Measurements from ENCODE around the gene FOXP1. TPM values are rescaled to one million over a fixed set of nuclear protein-coding genes. Genes with fewer than 3 reads are reported as not detected.

FOXP1 gene
- total RNA-seq, 2 experiments from 2014 or later, result 116 to 131 TPM

DNA sequence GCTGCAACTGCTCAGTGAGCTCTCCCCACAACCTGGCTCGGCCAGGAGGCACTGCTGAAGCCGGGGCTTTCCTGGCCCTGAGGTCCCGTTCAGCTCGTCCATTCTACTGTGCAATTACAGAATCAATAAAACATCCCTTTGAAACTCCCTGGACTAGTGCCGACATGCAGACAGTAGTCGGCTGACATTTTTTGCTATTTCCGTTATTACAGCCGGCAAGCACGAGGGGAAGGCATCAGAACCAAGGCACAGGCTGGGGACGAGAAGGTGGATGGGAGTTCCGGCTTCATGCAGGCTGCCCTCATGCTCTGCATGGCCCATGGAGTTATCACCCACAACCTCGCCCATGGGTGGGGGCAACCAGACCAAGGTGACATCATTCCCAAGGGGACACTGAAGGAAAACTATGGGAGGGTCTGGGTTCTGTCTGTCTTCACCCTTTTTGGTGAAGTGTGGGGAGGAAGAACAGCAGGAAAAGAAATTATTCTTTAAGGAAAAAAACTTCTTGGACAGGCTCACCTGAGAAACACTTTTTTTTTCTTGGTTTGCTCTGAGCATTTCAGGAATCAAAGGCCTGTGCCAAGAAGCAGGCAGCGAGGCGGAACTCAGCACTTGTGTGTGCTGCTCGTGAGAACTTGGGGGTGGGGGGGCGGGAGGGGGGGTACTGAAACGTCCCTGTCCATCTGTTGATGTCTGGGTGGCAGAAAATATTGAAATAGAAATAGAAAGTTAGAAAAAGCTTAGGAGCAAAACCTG is 154.5 kb downstream of the FOXP1 start:
- peaks cover 22% of the 10 kb centered on the region for H3K36me3 Mint-ChIP-seq (ENCODE audit: low read depth)
- peak overlapping the region; percentile 46 for H3K27ac Mint-ChIP-seq
- peaks cover 3% of the 10 kb centered on the region for H3K27me3 Mint-ChIP-seq
- ChIA-PET POLR2A (no interaction called here), CTCF (interaction anchor here (1.1 to 1.6 kb wide), 2 partner anchors 12 kb away, joined by 3 to 4 read pairs; no protein-coding TSS in a partner anchor)
- peaks cover 4% of the 10 kb centered on the region for H3K9me3 Mint-ChIP-seq
- no peak overlapping the region for H3K4me3 Mint-ChIP-seq
- DNase-seq, result no peak
- peaks cover 84% of the 10 kb centered on the region for H3K4me1 Mint-ChIP-seq

DNA sequence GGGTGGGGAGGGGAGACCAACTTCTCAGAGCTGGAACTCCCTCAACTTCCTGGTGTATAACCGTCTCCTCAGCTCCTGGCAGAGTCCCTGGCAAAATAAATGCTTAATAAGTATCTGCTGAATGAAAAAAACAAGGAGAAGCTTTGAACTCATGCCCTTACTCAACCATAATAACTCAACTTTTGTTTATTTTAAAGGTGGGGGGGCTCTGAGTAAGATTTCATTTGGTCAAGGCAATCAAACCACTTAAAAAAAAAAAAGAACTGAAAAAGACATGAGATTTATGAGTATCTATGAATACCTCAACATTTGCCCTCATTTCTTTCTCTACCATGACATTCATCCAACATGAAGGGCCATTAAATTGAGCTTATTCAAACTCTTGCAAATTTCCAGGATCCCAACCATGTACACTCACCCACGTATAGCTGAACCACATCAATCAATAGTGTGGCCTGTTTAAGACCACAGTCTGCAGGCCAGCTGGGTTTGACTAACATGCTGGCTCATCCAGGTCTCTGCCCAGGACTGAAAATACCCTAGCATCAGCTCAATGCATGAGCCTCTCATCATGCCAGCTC is 157.9 kb downstream of the FOXP1 start:
- ChIA-PET POLR2A (no interaction called here), CTCF (interaction anchor here (0.7 to 0.9 kb wide), 4 partner anchors 9 to 300 kb away, joined by 3 to 4 read pairs (median 3); no protein-coding TSS in a partner anchor)
- Mint-ChIP-seq H3K4me1 (peaks cover 80% of the 10 kb centered on the region), H3K27me3 (peaks cover 3% of the 10 kb centered on the region), H3K4me3 (no peak overlapping the region), H3K9me3 (peaks cover 2% of the 10 kb centered on the region), H3K36me3 (ENCODE audit: low read depth) (peaks cover 29% of the 10 kb centered on the region), H3K27ac (no peak overlapping the region)
- DNase-seq, result no peak

DNA sequence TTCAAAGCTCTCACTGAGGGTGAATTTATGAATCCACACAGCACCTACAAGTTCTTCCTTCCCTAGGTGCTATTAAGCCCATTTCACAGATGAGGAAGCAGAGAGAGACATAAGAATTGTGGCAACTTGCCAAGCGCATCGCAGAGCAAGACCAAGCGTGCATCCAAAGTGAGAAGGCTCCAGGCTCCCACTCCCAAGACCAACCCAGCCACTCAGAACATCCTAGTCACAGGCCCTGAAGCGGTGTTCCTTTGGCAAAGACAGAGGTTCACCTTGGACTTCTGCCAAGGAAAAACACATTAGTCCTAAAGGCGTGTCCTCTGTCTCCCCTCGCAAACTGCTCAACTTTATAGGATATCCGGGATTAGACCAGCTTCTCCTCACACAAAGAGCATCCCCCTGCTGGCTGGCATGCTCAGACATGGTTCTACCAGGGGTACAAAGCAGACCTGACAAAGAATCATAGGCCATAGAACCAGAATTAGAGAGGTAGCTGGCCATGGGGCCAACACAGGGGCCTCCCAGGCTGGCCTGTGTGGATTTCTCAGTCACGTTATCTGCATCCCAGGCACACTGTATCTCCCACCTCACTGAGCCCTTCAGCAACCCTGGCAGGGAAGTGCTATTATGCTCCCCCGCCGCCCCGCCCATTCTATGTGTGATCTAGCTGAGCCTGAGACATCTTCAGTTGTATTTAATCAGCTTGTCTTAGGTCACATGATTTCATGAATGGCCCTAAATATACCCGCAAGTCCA is 160.2 kb downstream of the FOXP1 start:
- ChIA-PET CTCF (no interaction called here), POLR2A (no interaction called here)
- Mint-ChIP-seq H3K9me3 (peaks cover 2% of the 10 kb centered on the region), H3K27ac (peak overlapping the region; percentile 89), H3K4me3 (no peak overlapping the region), H3K27me3 (peaks cover 3% of the 10 kb centered on the region), H3K36me3 (ENCODE audit: low read depth) (peaks cover 30% of the 10 kb centered on the region), H3K4me1 (peaks cover 70% of the 10 kb centered on the region)
- DNase-seq, result no peak

DNA sequence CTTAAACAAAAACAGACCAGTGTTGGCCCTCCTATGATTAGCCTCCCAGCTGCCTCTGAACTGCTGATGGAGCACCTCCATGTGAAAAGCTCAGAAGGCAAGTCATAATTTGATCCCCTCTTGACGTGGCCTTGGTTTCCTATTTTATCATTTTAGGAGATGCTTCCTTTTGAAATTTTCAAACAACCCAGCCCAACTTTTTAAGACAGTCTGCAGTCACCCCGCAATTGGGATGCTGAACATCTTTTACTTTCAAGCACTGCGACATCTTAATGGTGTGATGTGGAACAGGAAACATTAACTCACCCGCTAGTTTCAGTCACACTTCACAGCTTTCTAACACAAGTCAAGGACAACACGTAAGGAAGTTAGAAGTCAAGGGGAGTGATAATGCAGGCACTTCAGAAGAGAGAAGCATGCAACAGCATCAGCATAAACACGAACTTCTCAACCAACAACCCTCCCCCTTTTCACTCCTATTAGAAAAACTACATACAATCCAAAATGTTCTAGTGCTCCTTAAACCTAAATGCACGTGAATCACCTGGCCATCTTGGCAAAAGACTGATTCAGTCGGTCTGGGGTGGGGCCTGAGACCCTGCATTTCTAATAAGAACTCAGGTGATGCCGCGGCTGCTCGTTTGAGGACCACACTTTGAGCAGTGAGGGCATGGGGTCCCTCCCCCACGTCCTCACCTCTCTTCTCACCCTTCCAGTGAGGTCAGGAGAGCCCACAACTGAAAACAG is 161.5 kb downstream of the FOXP1 start:
- H3K27ac Mint-ChIP-seq, result peak overlapping the region; percentile 89
- H3K9me3 Mint-ChIP-seq, result peaks cover under 1% of the 10 kb centered on the region
- H3K27me3 Mint-ChIP-seq, result peaks cover under 1% of the 10 kb centered on the region
- ChIA-PET CTCF (interaction anchor here (0.9 to 1.1 kb wide), 2 partner anchors 16 to 22 kb away, joined by 3 read pairs; no protein-coding TSS in a partner anchor), POLR2A (interaction anchor here (0.6 kb wide), 1 partner anchor 9 kb away, joined by 3 read pairs; no protein-coding TSS in a partner anchor)
- peaks cover 29% of the 10 kb centered on the region for H3K36me3 Mint-ChIP-seq (ENCODE audit: low read depth)
- peaks cover 71% of the 10 kb centered on the region for H3K4me1 Mint-ChIP-seq
- H3K4me3 Mint-ChIP-seq, result peak overlapping the region; percentile 11
- peak; percentile 57 for DNase-seq

DNA sequence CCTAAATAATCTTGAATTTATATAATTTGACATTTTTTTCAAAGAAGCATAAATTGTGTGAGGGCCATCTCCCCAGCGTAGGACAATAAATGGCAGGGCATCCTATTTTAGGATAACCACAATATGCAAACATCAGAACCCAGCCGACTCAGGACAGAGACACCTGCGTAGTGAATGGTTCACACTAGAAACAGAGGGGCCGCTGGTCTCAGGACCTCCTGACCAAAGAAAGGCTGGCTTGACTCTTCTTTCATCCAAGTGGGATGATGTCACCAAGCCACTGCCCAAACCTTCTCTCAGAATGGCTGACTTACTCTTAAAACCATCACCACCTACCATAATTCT is 162.1 kb downstream of the FOXP1 start:
- peak overlapping the region; percentile 11 for H3K4me3 Mint-ChIP-seq
- POLR2A ChIA-PET, result interaction anchor here (0.6 kb wide), 1 partner anchor 9 kb away, joined by 3 read pairs; no protein-coding TSS in a partner anchor

DNA sequence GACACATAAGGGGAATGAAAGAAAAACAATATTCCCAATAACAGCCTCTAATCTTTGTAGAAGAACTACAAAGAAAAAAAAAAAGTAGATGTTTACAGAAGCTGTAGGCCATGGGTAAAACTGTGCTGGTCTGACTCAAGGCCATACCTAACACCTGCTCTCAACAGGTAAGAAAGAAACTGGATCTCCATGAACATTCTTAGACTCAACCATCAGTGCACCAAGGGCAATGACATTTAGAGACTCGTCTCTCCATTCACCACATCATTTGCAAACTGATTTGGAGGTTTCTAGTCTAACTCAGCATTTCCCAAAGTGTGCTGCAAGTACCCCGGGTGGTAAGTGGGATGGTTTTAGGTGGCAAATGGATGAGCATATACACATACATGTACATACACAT is 164.2 kb downstream of the FOXP1 start:
- Mint-ChIP-seq H3K4me3 (no peak overlapping the region), H3K36me3 (ENCODE audit: low read depth) (peaks cover 24% of the 10 kb centered on the region), H3K27me3 (no peaks in the 10 kb centered on the region), H3K27ac (no peak overlapping the region), H3K4me1 (peaks cover 77% of the 10 kb centered on the region), H3K9me3 (no peaks in the 10 kb centered on the region)
- ChIA-PET CTCF (no interaction called here), POLR2A (no interaction called here)
- no peak for DNase-seq

More for the DNA sequence above, 162.1 kb downstream of the FOXP1 start:
- H3K36me3 Mint-ChIP-seq (ENCODE audit: low read depth), result peaks cover 28% of the 10 kb centered on the region
- no peaks in the 10 kb centered on the region for H3K9me3 Mint-ChIP-seq
- H3K4me1 Mint-ChIP-seq, result peaks cover 76% of the 10 kb centered on the region
- H3K27ac Mint-ChIP-seq, result peak overlapping the region; percentile 89
- H3K27me3 Mint-ChIP-seq, result no peaks in the 10 kb centered on the region
- no peak for DNase-seq
- CTCF ChIA-PET, result interaction anchor here (0.9 to 1.1 kb wide), 2 partner anchors 16 to 22 kb away, joined by 3 read pairs; no protein-coding TSS in a partner anchor

DNA sequence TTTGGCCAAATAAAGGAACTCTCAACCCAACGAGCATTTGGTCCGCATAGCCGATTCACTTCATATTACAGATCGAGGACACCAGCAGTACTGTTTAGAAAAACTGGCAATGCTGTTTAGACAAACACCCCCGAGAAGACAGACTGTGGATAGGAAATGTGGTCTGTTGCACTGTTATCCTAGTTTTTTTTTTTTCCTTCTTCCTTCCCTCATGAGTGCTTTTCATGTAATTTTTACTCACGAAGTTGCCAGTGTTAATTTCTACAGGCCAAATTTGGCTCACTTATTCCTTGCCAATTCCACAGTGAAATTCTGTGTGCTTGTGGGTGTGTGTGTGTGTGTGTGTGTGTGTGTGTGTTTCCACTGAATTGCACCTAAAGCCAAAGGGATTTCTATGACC is 165.7 kb downstream of the FOXP1 start:
- POLR2A ChIA-PET, result no interaction called here
- Mint-ChIP-seq H3K4me1 (peaks cover 69% of the 10 kb centered on the region), H3K4me3 (no peak overlapping the region), H3K27me3 (no peaks in the 10 kb centered on the region), H3K36me3 (ENCODE audit: low read depth) (peaks cover 17% of the 10 kb centered on the region), H3K9me3 (no peaks in the 10 kb centered on the region), H3K27ac (no peak overlapping the region)
- CTCF ChIA-PET, result interaction anchor here (0.6 to 2.0 kb wide), 5 partner anchors 10 to 472 kb away, joined by 3 to 6 read pairs (median 3); no protein-coding TSS in a partner anchor
- DNase-seq, result no peak

DNA sequence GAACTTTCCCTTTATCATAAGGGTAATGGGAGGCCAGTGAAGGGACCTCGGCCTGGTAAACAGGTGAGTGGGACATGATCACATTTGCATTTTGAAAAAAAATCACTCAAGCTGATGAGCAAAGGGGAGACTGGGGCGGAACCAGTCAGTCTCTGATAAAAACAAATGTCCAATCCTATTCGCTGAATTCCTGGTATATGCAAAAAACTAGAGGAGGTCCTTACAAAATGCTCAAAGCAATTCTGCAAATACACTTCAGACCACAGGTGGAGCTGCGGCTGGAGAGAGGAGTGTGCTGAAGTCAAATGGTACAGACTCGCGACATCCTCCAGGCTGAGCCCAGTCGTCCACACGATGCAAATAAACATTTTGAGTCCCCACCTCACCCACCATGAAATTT is 166.7 kb downstream of the FOXP1 start:
- peak; percentile 33 for DNase-seq
- H3K36me3 Mint-ChIP-seq (ENCODE audit: low read depth), result peaks cover 16% of the 10 kb centered on the region
- H3K27me3 Mint-ChIP-seq, result no peaks in the 10 kb centered on the region
- H3K4me1 Mint-ChIP-seq, result peaks cover 60% of the 10 kb centered on the region
- POLR2A ChIA-PET, result no interaction called here
- peak overlapping the region; percentile 67 for H3K27ac Mint-ChIP-seq
- no peaks in the 10 kb centered on the region for H3K9me3 Mint-ChIP-seq
- CTCF ChIA-PET, result interaction anchor here (0.6 to 2.0 kb wide), 5 partner anchors 11 to 24 kb away, joined by 3 to 6 read pairs (median 3); no protein-coding TSS in a partner anchor
- no peak overlapping the region for H3K4me3 Mint-ChIP-seq

DNA sequence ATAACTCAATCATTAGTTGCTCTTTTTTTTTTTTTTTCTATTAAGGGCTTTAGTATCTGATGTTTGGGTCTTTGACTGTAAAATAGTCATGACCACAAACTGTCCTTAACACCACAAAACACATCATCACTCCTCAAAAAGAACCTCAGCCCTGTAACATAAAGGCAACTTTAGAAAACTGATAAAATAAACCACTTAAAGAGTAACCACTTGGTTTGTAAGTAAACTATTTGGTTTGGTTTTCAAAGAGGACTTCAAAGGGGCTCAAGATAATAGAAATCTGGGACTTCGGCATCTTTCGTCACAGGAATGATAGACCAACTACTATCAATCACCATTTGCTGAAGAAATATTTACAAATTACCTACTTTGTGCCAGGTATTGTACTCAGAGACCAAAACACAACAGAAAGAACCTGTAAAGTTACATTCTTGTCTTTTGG is 167.8 kb downstream of the FOXP1 start:
- no peaks in the 10 kb centered on the region for H3K27me3 Mint-ChIP-seq
- ChIA-PET CTCF (interaction anchor here (0.6 to 1.6 kb wide), 2 partner anchors 14 to 26 kb away, joined by 3 read pairs; no protein-coding TSS in a partner anchor), POLR2A (no interaction called here)
- peaks cover 49% of the 10 kb centered on the region for H3K4me1 Mint-ChIP-seq
- DNase-seq, result no peak
- no peaks in the 10 kb centered on the region for H3K9me3 Mint-ChIP-seq
- H3K27ac Mint-ChIP-seq, result peak overlapping the region; percentile 68
- H3K4me3 Mint-ChIP-seq, result no peak overlapping the region
- H3K36me3 Mint-ChIP-seq (ENCODE audit: low read depth), result peaks cover 13% of the 10 kb centered on the region

DNA sequence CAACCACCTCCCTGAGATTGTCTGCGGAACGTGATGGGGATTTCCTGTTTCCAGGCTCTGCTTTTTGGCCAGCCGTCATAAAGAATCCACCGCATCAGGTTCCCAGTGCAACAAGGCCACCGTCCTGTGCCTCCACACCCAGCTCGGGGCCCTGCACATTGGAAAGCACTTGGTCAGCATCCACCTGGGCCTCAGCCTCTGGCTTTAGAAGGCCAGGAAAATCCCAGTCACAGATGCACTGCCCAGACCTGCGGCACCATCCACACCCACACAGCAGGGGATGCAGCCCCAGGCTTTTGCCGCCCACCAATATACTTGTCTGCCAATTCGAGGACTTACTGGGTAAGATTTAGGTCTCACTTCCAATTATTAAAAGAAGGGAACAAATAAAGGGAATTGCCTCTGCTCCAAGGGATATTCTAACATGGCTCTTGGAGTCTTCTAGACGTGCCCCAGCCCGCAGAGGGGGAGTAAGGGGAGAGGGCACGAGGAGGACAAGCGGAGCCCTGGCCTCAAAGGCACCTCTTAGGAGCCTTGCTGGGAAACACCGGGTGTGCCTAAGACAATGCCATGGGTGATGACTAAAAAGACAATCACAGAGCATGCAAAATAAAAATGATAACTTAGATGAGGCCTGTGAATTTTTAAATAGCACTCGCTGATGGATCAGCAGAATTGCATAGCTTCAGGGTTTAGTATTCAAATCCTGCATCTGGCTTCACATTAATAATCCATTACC is 169.2 kb downstream of the FOXP1 start:
- peaks cover 43% of the 10 kb centered on the region for H3K4me1 Mint-ChIP-seq
- H3K27ac Mint-ChIP-seq, result peak overlapping the region; percentile 13
- no peaks in the 10 kb centered on the region for H3K9me3 Mint-ChIP-seq
- no peak overlapping the region for H3K4me3 Mint-ChIP-seq
- no peak for DNase-seq
- peaks cover 11% of the 10 kb centered on the region for H3K36me3 Mint-ChIP-seq (ENCODE audit: low read depth)
- CTCF ChIA-PET, result interaction anchor here (0.6 kb wide), 1 partner anchor 1568 kb away, joined by 3 read pairs; no protein-coding TSS in a partner anchor
- no peaks in the 10 kb centered on the region for H3K27me3 Mint-ChIP-seq
- POLR2A ChIA-PET, result no interaction called here

DNA sequence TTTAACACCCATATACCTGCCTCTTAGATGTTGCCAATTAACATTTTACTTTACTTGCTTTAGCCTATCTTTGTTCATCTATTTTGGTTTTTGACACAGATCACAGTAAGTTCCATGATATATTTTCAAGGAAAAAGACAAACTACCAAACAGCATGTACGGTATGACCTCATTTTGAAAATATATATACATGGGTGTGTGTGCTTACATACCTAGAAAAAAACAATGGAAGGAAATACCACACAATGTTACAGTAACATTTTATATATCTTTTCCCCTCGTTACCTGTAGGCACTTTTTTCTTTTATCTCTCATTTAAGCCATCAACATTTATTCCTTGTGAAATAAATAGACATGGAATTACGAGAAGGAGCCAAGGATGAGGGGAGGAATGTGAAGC is 170.0 kb downstream of the FOXP1 start:
- no peak overlapping the region for H3K27ac Mint-ChIP-seq
- peaks cover 3% of the 10 kb centered on the region for H3K27me3 Mint-ChIP-seq
- ChIA-PET CTCF (no interaction called here), POLR2A (no interaction called here)
- H3K4me1 Mint-ChIP-seq, result peaks cover 41% of the 10 kb centered on the region
- peaks cover 11% of the 10 kb centered on the region for H3K36me3 Mint-ChIP-seq (ENCODE audit: low read depth)
- no peak for DNase-seq
- H3K4me3 Mint-ChIP-seq, result no peak overlapping the region
- no peaks in the 10 kb centered on the region for H3K9me3 Mint-ChIP-seq

DNA sequence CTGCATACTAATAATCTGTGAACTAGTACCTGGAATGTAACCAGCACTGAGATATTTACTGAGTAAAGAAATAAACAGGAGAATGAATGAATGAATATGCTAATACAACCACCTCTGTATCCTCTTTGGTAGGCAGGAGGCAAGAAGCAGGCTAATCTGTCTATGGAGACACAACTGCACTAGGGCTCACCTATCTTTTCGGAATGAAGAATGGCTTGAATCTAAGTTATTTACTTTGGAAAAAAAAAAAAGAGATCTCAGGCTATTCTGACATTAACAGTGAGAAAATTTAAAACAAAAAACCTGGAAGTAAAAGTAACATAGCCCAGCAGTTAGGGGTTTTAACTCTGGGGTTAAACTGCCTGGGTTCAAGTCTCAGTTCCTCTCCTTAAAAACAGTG is 174.2 kb downstream of the FOXP1 start:
- POLR2A ChIA-PET, result no interaction called here

More for the DNA sequence above, 174.2 kb downstream of the FOXP1 start:
- Mint-ChIP-seq H3K36me3 (ENCODE audit: low read depth) (no peaks in the 10 kb centered on the region), H3K4me3 (no peak overlapping the region), H3K4me1 (peaks cover 3% of the 10 kb centered on the region), H3K9me3 (no peaks in the 10 kb centered on the region), H3K27me3 (peaks cover 3% of the 10 kb centered on the region), H3K27ac (no peak overlapping the region)
- CTCF ChIA-PET, result no interaction called here
- no peak for DNase-seq

All from activated CD4-positive, alpha-beta T cell treated with anti-CD3 and anti-CD28 coated beads, Interleukin-2, amount 10 ng/mL, durations not matched to agents 7 days and 5 days (primary cell).